Hematopoietic multipotent progenitor cell treated with erythropoietin and hydrocortisone succinate and interleukin-3 and kit ligand, for 15 days (in vitro differentiated cells): ENCODE measurements around the gene UXT.
"Not testable (repeated sequence)": the region's sequence is repeated elsewhere in the genome, so short reads cannot be mapped to it uniquely, and the experiment has no call there.

Experiments used
- DNase-seq: peaks from one replicate; pipeline ENCODE4 v3.0.0-alpha.2; 2015; ENCODE audit warnings: low spot score

Gene UXT, protein sequence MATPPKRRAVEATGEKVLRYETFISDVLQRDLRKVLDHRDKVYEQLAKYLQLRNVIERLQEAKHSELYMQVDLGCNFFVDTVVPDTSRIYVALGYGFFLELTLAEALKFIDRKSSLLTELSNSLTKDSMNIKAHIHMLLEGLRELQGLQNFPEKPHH

GRCh38 chrX:47658684-47659420, at the start of gene UXT:
Gene UXT, minus strand, starts transcription at chrX:47659180. Its CDS starts 253 bp downstream, at chrX:47658927.
- DNase-seq, result peak; percentile 88

- no peak for DNase-seq
Observed at GRCh38 chrX:47707031-47707780, 48.2 kb upstream of the UXT start.

DNA sequence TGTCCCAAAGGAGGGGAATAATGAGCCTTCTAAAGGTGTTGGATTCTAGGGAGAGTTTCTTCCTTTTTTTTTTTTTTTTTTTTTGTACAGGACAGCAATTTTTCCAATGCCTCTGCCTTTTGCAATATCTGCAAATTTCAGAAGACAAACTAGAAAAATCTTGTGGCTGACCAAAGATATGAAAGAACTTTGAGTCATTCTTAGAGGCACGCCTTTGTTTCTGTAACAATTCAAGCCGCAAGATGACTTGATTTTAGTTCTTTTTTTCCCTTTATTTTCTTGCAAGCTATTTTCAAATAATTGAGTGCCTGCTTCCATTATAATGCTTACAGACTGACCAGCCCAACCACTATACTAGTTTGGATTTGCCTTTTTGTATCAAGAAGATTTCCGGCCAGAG, 47.6 kb upstream of the UXT start:
- DNase-seq, result no peak

DNA sequence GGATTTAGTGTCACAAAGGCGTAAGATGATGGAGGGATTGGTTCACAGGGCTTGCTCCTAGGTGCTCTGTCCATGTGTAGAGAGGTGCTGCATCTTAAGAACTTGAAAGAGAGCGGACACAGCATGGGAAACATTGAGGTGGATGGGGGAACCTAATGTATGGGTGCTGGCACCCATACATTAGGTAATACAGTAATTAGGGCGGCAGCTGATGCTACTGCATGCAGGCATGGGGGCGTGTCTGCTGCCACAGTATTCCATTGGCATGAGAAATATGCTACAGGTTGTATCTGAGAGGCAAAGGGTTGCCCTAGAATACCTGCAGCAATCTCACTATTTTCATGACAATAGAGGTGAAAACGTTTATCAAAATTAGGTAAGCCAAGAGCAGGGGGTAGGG, 45.8 kb upstream of the UXT start:
- DNase-seq, result no peak

- DNase-seq, result no peak
Observed at GRCh38 chrX:47697181-47697580, 38.2 kb upstream of the UXT start.

- DNase-seq, result no peak
Observed at GRCh38 chrX:47690175-47690574, 31.2 kb upstream of the UXT start.

- DNase-seq, result no peak
Observed at GRCh38 chrX:47687263-47687662, 28.3 kb upstream of the UXT start.

DNA sequence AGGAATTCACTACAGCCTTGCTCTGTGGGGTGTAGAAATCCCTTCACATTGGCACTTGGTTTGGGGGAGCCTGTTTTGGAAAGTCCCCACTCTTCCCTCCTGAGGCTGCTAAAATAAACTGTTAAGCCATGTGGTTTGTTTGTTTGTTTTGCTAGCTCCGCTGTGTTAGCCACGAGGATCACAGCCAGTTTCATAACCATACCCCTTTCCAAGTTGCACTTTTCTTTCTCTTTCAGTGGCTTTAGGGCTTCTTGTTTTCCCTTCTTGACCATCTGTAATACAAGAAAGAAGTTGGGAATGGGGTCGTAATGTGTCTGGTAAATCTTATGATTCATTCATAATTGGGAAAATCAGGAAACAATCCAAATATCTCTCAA, 24.8 kb upstream of the UXT start:
- DNase-seq, result no peak

- DNase-seq, result peak; percentile 14
Observed at GRCh38 chrX:47683184-47683828, 24.3 kb upstream of the UXT start.

DNA sequence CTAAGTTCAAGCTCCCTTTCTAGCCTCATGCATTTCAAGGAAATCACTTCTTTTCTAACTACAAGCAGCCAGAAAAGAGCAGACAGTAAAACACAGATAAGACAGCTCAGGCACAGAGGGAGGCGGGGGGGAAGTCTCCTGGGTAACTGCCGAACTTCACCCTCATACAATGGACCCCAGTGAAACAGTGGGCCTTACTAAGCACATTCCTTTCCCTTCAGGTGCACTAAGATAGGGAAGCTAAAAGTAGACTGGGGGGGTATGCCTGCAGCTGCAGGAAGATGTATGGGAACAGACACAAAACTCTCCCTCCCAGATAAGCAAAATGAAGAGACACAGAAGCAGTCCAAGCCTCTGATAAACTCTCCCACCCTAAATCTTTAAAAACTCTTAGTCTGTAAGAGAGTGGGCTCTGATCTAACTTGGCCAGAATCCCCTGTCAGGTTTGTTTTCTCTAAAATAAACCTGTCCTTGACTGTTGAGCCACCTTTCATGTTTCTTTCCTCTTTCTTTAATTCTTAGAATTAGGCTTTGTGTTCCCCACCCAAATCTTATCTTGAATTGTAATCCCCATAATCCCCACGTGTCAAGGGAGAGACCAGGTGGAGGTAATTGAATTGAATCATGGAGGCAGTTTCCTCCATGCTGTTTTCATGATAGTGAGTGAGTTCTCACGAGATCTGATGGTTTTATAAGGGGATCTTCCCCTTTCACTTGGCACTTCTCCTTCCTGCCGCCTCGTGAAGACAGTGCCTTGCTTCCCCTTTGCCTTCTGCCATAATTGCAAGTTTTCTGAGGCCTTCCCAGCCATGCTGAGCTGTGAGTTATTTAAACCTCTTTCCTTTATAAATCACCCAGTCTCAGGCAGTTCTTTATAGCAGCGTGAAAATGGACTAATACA, 17.2 kb upstream of the UXT start:
- DNase-seq, result not testable (repeated sequence)

- DNase-seq, result no peak
Observed at GRCh38 chrX:47674776-47675175, 15.8 kb upstream of the UXT start.

DNA sequence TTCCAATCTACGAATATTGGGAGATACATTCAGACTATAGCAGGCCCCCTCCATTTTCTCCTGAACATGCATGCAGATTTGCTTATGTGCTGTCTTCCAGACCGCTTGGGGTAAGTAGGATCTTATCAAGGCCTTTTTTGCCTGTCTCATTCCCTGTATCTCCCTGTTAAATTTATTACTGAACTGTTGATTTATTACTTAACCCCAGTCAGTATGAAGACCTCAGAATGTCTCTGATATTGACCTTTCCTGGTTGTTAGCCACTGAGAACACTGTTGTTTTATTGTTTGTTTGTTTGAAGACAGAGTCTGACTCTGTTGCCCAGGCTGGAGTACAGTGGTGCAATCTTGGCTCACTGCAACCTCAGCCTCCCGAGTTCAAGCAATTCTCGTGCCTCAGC, 6.8 kb upstream of the UXT start:
- not testable (repeated sequence) for DNase-seq

- no peak for DNase-seq
Observed at GRCh38 chrX:47664737-47665136, 5.8 kb upstream of the UXT start.

GRCh38 chrX:47662144-47662657, 3.2 kb upstream of the UXT start:
- peak; percentile 25 for DNase-seq

DNA sequence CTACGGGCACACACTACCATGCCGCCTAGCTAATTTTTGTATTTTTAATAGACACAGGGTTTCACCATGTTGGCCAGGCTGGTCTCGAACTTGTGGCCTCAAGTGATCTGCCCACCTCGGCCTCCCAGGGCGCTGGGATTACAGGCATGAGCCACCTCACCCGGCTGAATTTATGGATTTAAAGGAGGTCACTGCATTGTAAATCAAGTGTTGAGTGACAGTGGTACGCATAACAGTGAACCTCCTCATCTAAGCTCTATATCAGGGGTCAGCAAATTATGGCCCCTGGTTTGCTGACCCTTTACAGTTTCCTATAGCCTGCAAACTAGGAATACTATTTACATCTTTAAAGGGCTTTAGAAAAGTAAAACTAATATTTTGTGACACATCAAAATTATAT, 2.6 kb upstream of the UXT start:
- DNase-seq, result no peak

GRCh38 chrX:47659421-47659726, 394 bp upstream of the UXT start:
- DNase-seq, result no peak

DNA sequence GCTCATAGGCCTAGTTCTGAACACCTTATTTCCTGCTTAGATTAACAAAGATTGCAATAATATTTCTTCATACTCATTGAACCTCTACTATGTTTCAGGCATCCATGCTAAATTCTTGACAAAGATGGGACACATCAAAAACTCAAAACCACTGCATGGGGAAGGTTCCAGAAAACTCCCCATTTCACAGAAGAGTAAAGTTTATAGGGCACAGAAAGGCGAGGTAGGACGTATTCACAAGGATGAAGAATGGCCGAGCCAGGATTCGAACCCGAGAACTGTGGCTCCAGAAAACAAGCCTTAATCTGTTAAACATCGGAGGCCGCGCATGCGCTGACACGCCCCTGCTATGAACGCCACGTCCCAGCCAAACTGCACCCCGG, 688 bp downstream of the UXT start:
- no peak for DNase-seq

GRCh38 chrX:47651043-47651905, 7.7 kb downstream of the UXT start:
- no peak for DNase-seq

DNA sequence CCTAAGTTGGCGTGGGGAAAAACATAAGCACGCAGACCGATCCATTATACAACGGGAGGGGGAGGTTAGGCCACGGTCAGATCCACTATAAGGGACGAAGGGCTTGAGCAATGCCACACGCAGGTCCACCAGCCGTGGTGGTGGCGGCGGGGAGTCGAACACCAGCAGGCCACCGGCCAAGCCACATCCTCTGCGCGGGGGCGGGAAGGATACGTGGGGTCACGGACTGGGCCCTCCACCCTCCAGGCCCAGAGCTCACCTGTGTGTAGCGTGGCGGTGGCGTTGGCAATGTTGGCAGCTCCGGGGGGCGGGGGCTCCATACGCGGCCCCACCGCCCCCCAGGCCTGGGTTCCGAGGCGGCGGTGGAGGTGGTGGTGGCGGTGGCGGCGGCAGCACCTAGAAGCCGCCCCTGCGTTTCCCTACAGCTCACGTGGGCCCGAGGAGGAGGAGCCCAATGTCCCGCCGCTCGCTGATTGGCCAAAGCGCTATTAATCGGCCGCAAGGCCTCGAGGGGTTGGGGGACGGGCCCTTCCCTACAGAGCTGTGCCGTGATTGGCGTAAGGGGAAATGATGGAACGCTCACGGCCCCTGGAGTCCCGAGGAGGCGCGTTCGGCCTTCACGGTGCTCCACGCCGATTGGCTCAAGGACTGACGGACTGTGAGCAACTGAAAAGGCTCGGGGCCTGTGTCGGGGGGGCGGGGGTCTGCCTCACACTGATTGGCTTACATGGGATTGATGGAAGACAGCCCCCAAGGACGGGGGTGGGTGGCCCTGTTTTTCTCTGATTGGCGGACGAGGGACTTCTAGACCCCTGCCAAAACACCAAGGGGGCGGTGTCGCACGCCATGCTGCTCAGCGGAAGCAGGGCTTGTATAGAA, 8.6 kb downstream of the UXT start, which contains the start of gene ELK1:
TSS of gene ELK1 (minus strand) at position 400 of the 879 bp plus-strand sequence. CDS start 9,122 bp downstream, outside the sequence.
- DNase-seq, result peak; percentile 81

DNA sequence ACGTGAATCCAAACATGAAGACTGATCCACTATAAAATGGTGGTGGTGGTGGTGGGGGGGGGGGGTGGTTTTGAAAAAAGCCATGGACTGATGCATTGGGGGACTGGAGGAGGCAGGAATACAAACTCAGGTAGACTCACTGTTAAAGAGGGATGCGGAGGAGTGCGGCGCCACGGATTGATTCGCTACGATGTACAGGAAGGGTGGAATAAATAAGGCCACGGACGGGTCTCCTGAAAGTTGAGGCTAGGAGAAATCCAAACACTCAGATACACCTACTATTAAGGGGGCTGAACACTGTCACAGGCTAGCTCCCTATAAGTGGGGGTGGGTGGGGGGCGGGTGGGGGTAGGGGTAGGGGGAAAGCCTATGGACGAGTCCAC, 9.2 kb downstream of the UXT start:
- no peak for DNase-seq
